Kidney capillary endothelial cell (primary cell): ENCODE results near the gene NPBWR2.
"Not testable (repeated sequence)": the region's sequence is repeated elsewhere in the genome, so short reads cannot be mapped to it uniquely, and the experiment has no call there.

Experiments
- DNase-seq: peaks from one replicate; pipeline ENCODE4 v3.0.0-alpha.2; 2018; ENCODE audit warnings: low spot score

Gene NPBWR2

DNA sequence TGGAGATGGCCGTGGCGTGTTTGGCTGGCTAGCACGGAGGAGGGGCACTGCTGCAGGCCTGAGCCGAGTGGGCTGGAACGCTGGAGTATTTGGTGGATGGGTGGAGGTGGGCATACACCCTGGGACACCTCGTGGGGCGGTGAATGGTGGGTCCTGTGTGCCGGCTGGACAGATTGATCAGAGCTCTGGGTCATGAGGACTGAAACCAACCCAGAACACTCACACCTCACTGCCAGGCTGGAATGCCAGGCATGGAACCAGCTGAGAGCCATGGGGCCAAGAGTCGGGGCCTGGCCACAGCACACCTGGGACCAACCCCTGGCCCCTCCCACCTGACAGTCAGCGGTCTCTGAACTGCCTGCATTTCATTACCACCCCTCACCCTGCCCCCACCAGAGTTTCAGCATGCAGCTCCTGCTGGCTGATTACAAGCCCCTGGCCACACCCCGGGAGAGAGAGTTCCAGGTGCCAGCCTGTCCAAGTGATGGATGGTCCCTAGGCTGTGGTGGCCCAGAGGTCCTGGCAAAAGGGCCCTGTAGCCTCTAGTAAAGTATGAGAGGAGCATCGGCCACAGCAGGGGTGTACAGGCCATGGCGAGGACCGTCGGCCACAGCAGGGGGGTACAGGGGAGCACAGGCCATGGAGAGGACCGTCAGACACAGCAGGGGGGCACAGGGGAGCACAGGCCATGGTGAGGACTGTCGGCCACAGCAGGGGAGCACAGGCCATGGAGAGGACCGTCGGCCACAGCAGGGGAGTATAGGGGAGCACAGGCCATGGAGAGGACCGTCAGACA, 3.3 kb downstream of the NPBWR2 start:
- no peak for DNase-seq

DNA sequence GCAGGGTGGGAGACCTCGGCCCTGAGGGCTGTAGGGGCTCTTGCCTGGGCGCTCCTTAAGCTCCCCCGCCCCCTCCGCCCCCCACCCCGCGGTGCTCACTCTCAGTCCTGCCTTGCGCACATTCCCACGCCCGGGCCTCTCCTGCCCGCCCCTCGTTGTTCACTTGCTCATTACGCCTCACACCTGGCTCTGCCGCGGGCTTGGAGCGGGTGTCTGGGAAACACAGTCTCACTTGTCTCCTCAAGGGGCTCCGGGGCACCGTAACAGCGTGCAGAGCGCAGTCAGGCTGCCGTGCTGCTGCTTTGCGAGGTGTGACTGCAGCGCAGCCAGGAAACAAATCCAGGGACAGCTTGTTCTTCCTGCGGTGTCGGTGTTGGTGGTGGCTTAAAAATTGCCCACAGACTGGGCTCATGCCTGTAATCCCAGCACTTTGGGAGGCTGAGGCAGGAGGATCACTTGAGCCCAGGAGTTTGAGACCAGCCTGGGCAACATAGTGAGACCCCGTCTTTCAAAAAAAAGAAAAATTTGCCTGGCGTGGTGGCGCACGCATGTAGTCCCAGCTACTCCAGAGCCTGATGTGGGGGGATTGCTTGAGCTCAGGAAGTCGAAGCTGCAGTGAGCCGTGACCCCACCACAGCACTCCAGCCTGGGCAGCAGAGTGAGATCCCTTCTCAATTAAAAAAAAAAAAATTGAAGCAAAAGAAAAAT, 4.6 kb downstream of the NPBWR2 start:
- no peak for DNase-seq

DNA sequence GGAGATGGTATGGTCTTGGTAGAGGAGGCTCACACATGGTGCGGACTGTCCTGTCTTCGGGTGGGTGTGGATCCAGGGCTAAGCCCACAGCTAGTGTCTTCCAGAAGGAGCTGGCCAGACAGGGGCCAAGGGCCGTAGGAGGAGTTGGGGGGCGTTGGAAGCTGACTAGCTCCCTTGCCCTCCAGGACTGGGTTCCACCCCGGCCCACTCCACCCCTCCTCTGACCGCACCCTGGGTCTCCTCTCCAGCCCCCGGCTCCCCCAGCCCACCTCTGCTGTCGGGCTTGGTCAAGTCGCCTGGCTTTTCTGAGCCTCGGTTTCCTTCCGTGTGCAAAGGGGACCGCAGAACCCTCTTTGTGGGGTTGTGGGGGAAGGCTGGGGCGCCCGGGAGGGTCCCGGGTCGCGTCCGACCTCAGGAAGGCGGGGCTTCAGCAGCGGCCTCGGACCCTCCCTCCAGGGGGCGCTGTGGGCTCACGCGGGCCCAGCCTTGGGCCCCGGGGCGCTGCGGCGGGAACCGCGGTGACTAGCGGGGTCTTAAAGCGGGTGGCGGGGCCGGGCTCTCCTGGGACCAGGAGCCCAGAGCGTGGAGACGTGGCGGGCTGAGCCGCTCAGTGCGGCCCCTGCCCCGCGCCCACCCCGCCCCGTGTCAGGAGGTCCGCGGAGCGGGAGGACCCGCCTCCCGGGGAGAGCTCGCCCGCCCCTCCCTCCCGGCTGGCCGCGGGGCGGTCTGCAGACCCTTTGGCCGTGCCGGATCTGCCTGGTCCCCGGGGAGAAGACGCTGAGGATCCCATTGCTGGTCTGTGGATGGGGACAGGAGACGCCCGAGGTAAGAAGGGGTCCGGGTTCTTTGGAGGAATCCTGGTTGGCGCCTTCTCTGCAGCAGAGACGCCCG, 5.4 kb downstream of the NPBWR2 start:
- DNase-seq = no peak

DNA sequence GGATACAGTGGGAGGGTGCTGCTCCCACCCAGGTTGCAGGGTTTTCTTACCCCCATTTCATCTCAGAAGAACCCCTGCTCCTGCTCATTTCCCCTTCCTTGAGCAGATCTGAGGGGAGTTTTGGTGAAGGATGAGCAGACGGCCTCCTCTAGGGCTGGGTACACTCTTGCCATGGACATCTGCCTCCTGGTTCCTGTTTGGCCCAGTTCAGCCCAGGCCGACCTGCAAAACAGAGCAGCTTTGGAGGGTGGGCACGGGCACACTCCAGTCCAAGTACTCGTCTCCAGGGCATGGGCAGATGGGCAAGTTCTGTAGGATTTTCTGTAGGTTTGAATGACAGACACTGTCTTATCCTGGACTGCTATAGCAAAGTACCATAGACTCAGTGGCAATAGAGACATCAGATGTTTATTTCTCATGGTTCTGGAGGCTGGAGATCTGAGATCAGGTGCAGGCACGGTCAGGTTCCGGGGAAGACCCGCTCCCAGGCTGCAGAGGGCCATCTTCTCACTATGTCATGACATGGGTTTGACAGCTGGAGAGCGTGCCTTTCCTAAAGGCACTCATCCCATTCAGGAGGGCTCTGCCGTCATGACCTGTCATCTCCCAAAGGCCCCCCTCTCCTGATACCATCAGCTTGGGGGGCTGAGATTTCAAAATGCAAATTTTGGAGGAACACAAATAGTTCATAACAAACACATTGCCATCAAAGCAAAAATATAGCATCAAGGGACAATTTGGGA, 6.2 kb downstream of the NPBWR2 start:
- no peak for DNase-seq

DNA sequence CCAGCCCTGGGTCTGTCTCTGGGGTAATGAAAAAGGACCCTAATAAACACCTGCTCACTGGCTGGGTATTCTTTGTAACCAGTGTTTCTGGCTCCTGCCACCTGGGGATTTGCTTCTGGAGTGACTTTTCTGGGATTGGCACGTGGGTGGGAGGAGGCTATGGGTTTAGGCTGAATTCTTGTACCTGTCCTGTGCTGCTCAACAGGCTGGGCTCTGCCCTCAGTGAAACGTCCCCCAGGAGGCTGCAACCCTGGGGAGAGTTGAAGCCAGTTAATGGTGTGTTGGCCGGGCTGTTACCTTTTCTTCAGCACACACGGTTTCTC, 6.8 kb downstream of the NPBWR2 start:
- no peak for DNase-seq

DNA sequence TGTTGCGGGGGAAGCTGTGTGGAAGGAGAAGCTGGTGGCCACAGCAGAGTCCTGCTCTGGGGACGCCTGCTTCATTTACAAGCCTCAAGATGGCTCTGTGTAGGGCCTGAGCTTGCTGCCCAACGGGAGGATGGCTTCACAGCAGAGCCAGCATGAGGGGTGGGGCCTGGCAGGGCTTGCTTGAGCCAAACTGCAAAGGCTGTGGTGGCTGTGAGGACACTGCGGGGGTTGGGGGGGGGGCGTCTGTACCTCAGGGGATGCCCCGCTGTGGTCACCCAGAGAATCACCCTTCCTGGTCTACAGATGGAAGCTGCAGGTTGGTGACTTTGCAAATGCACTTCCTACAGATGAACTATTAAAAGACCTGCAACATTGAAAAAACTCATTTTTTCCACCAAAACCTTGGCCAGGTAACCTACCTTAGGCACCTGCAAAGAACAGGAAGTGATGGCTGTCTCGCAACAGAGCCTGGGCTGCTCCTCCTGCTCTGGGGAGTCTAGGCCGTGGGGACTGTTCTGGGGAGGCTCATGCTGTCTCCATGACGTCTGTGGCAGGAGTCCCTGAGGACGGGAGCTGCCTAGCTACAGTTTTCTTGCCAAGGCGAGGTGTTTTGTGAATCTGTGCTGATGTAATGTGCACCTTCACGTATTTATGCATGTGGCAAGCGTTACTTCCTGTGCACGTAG, 7.3 kb downstream of the NPBWR2 start:
- DNase-seq = no peak

DNA sequence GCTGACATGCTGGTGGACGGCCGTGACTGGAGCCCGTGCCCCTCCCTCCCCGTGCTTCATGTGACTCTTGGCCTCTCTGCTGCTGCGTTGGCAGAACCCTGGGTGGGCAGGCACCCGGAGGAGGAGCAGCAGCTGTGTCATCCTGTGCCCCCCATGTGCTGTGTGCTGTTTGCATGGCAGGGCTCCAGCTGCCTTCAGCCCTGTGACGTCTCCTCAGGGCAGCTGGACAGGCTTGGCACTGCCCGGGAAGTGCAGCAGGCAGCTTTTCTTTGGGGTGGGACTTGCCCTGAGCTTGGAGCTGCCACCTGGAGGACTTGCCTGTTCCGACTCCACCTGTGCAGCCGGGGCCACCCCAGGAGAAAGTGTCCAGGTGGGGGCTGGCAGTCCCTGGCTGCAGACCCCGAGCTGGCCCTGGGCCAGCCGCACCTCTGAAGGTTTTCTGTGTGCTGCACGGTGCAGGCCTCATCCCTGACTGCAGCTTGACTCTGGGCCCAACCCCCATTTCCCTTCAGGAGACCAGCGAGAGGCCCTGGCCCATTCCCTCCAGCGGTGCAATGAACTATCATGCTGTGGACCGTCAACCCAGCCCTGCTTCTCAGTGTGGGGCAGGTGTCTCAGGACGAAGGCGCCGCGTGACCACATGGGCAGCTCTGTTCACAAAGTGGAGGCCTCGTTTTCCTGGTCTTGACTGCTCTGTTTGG, 8.1 kb downstream of the NPBWR2 start:
- no peak for DNase-seq

DNA sequence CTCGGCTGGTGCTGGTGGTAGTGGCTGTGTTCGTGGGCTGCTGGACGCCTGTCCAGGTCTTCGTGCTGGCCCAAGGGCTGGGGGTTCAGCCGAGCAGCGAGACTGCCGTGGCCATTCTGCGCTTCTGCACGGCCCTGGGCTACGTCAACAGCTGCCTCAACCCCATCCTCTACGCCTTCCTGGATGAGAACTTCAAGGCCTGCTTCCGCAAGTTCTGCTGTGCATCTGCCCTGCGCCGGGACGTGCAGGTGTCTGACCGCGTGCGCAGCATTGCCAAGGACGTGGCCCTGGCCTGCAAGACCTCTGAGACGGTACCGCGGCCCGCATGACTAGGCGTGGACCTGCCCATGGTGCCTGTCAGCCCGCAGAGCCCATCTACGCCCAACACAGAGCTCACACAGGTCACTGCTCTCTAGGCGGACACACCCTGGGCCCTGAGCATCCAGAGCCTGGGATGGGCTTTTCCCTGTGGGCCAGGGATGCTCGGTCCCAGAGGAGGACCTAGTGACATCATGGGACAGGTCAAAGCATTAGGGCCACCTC, 8.8 kb downstream of the NPBWR2 start:
- DNase-seq = no peak

DNA sequence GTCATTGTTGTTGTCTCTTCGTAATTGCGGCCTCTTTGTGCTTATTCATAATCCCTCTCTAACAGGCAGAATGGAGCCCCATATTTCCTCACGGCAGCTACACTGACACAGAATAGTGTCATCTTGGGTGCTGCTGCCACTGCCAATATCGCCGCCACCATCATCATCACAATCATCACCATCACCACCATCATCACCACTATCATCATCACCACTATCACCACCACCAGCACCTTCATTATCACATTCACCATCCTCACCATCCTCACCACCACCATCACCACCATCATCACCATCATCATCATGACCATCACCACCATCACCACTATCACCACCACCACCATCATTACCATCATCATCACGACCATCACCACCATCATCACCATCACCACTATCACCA, 10.8 kb downstream of the NPBWR2 start:
- DNase-seq = no peak

DNA sequence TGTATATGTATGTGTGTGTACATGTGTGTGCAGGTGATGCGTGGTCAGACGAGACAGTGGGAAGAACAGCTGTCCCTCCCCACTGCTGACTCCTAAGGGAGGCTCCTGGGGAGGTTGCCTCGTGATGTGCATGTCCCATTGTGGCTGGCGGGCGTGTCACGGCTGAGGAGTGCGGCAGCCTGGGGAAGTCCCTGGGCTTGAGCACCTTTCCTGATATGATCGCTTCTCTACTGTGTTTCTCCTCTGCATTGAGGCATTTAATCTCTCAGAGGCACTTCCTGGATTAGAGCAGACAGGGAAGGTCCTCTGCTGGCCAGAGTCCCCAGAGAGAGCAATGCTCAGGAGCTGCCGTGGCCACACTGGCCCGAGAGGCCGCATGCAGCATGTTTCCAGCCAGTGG, 11.4 kb downstream of the NPBWR2 start:
- no peak for DNase-seq

DNA sequence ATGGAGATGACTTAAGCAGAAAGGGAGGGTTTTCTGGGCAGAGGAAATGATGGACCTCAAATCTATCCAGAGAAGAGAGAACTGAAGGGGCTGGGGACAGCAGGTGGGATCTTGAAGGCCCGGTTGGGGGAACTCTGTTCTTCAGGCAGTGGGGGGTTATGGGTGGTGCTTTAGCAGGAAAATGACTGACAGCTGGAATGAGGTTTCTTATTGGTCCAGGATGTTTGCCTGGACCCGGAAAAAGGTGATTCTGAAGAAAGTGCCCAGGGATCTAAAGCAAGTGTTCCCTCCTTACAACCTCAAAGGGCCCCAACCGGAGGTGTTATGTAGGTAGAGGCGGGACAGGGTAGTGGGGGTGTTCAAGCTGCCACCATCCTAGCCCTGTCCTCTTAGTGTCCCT, 11.9 kb downstream of the NPBWR2 start:
- no peak for DNase-seq

DNA sequence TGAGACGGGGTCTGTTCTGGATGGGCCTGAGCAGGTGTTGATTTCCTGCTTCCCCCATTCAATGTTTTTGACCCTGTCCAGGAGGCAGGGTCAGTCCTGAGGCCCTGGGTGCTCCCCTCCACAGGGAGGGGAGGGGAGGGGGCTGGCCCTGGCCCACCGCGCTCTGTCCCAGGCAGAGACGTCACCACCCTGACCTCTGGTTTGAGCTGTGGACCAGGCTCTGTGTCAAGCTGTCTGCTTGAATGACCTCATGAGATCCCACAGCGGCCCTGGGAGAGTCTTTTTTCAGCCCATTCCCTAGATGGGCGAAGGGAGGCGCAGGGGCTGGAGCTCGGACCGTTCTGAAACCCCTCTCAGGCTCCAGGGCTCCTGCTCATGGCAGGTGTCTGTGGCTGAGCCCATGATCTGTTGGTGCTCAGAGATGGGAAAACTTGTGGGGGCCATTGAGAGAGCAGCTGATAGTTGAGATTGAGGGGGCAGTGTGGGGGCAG, 14.3 kb downstream of the NPBWR2 start:
- no peak for DNase-seq

DNA sequence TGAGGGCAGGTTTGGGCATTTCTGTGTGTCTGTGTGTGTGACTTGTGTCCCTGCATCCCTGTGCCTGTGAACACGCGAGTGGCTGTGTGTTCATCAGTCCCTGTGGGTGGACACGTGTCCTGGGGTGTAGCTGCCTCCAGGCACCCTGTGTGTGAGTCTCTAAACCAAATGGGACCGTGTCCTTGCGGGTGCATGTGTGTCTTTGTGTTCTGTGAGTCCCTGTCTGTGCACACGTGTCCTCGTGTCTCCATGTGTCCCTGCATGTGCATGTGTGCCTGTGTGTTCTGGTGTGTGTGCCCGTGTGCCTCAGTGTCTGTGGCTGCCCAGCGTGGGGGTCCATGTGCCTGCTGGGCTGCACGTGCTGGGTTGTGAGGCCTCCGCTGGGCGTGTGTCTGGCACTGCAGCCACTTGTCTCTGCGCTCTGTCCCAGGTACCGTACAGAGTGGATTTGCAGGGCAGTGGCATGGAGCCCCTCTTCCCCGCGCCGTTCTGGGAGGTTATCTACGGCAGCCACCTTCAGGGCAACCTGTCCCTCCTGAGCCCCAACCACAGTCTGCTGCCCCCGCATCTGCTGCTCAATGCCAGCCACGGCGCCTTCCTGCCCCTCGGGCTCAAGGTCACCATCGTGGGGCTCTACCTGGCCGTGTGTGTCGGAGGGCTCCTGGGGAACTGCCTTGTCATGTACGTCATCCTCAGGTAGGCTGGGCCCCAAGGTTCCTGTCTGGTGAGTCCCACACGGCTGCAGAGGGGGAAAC, 14.9 kb downstream of the NPBWR2 start:
- no peak for DNase-seq

DNA sequence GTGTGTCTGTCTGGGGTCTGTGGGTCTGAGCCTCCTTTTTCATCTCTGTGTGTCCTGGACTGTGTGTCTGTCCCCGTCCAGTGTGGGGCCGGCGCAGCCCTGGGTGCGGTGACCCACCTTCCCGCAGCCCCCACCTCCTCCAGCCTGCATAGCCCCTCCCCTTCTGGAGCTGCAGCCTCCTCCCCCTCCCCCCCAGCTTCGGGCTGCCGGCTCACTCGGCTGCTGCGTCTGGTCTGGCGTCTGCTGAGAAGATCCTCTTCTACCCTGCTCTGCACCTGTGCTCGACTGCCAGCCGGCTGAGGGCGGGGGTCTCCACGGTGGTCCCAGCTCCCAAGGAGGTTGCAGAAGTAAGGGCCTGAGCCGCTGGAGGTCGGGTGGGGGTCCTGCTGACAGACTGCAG, 15.6 kb downstream of the NPBWR2 start:
- DNase-seq = no peak

DNA sequence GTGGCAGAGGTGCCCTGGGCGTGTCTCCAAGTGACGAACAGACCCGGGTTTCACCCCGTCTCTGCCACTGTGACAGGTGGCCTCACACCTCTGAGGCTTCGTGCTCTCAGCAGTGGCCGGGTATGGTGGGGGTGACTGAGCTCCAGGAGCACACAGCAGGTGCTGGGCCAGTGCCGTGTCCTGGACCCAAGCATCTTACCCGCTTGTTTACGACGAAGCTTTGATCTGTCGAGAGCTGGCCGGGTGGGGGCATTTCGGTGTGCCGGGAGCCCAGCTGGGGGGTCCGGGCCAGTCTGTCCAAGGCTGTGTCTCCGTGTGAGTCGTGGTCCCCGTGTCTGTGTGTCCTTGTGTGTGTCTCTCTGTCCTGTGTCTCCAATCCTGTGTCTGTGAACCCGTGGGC, 16.0 kb downstream of the NPBWR2 start:
- DNase-seq = no peak

DNA sequence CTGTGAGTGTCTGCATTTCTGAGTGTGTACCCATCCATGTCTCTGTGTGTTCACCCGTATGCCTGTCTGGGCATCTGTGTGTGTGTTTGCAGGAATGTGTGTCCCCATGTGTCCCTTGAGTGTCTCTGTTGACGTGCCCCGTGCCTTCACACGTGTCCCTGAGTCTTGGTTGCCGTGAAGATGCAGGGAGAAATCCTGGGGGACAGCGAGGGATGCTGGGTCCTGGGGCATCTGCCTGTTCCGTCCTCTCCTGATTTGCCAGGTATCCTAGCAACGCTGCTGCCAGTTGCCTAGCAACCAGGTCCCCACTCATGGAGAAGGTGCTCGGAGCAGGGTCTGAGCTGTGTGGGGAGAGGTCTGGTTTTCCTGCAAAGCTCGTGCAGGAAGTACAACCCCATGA, 17.2 kb downstream of the NPBWR2 start:
- no peak for DNase-seq

DNA sequence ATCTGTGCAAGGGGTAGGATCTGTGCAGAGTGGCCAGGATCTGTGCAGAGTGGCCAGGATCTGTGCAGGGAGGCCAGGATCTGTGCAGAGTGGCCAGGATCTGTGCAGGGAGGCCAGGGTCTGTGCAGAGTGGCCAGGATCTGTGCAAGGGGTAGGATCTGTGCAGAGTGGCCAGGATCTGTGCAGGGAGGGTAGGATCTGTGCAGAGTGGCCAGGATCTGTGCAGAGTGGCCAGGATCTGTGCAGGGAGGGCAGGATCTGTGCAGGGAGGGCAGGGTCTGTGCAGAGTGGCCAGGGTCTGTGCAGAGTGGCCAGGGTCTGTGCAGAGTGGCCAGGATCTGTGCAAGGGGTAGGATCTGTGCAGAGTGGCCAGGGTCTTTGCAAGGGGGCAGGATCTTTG, 18.8 kb downstream of the NPBWR2 start:
- DNase-seq = not testable (repeated sequence)

DNA sequence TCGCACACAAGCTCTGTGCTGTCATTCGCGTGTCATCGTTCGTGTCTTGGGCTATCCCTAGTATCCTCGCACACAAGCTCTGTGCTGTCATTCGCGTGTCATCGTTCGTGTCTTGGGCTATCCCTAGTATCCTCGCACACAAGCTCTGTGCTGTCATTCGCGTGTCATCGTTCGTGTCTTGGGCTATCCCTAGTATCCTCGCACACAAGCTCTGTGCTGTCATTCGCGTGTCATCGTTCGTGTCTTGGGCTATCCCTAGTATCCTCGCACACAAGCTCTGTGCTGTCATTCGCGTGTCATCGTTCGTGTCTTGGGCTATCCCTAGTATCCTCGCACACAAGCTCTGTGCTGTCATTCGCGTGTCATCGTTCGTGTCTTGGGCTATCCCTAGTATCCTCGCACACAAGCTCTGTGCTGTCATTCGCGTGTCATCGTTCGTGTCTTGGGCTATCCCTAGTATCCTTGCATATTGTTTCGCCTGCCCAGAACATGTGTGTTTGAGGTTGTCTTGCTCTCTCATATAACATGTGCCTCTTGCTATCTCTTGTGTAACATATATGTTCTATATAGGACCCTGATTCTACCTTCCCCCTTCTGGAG, 20.0 kb downstream of the NPBWR2 start:
- DNase-seq = not testable (repeated sequence)

DNA sequence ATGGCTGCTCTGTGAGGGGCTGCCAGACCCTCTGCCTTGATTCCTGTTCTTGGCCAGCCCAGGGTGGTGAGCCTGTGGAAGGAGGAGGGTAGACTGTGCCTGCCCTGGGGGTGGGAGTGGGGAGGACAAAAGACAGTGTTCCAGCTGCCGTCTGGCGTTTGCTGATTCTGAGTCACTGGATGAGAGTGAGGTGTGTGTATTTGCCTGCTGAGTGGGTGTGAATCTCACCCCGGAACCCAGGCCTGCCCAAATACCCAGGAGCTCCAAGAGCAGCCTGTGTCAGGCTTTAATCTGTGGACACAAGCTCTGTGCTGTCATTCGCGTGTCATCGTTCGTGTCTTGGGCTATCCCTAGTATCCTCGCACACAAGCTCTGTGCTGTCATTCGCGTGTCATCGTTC, 20.6 kb downstream of the NPBWR2 start:
- DNase-seq = no peak
